GM18858 (cell line): ENCODE data around the gene ZIM2.

ENCODE experiments used
- ATAC-seq: cut with Tn5 transposase; IDR thresholded peaks from one replicate; pipeline ENCODE4 v1.9.1; 2021; ENCODE audit not compliant: unreplicated experiment

Gene ZIM2

GRCh38 chr19:56811480-56811879, 29.0 kb downstream of the ZIM2 start:
- no peak for ATAC-seq

- ATAC-seq, result no peak
Measured at GRCh38 chr19:56810260-56810659, 30.3 kb downstream of the ZIM2 start.

- ATAC-seq, result no peak
Measured at GRCh38 chr19:56808717-56809392, 31.7 kb downstream of the ZIM2 start.

DNA sequence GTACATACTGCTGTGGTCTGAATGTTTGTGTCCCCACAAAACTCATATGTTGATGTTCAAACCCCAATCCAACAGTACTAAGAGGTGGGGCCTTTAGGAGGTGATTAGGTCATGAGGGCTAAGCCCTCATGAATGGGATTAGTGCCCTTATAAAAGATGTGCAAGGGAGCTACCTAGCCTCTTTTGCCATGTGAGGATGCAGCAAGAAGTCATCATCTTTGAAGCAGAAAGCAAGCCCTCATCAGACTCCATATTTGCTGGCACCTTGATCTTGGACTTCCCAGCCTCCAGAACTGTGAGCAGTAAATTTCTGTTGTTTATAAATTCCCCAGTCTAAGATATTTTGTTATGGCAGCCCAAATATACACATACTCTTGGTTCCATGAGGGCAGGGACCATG, 33.9 kb downstream of the ZIM2 start:
- no peak for ATAC-seq

DNA sequence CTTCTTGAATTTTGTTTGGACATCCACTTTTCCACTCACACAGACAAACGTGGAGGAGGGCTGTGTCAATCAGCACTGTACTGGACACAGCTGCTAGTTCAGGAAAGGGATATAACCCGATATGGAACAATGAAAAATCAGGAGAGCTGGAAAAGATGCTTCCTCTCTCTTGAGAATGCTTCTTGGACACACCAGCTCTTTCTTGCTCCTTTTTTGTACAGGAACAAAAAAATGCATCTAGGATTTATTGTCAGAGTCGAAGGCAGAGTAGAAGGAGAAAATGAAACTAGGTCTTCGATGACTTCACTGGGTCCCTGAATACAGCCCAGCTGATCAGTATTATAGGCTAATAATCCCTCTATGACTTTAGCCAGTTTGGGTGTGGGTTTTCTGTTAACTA, 62.2 kb downstream of the ZIM2 start:
- ATAC-seq, result no peak

DNA sequence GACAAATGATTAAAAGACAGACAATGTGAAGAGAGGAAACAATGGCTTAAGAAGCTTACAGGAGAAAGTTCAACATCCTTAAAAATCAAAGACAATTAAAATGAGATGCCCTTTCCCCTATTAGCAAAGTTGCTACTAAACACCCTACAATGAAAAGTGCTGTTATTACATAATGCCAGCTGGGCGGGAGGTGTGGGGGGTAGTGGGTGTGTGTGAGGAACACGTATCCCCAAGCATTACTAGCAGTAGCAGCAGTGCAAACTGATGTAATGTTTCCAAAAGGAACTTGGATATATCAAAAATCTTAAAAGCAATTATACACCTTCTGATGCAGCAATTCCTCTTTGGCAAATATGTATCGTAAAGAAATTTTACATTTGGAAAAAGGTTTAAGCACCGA, 70.9 kb downstream of the ZIM2 start:
- ATAC-seq, result no peak

DNA sequence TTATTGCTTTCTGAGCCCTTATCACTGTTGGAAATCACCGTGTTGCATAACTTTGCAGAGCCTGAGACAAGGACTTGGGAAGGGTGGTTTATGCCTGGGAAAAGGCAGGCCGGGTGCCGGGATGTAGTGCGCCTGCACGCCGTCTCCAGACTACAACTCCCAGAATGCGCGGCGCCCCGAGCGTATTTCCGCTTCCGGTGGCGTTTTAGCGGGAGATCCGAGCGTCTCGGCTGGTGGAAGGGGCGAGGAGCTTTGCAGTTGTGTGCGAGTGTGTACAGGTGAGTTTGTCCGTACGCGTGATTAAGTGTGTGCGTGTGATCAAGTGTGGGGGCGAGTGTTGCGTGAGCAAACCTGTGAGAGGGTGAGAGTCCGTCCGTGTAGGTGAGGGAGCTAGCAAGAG, 75.4 kb downstream of the ZIM2 start:
- no peak for ATAC-seq

GRCh38 chr19:56764196-56764695, 76.3 kb downstream of the ZIM2 start:
- no peak for ATAC-seq

GRCh38 chr19:56760842-56761241, 79.7 kb downstream of the ZIM2 start:
- no peak for ATAC-seq

DNA sequence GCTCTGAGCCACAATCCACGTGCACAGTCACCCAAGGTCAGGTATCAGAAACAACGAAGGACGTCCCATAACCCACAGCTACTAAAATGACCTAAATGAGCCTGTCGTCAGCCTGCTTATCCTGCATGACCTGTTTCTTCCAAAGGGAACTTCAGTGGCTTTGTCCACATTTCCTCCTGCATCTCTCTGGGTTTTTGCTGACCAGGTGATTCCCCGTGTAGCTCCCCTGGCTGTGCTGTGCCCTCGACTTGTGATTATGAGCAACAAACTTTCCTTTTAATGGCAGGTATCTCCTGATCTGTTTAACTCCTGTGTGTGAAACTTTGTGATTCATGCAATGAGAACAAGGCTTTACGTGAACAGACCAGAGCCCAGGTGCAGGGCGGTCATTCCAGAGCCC, 81.0 kb downstream of the ZIM2 start:
- ATAC-seq, result no peak

DNA sequence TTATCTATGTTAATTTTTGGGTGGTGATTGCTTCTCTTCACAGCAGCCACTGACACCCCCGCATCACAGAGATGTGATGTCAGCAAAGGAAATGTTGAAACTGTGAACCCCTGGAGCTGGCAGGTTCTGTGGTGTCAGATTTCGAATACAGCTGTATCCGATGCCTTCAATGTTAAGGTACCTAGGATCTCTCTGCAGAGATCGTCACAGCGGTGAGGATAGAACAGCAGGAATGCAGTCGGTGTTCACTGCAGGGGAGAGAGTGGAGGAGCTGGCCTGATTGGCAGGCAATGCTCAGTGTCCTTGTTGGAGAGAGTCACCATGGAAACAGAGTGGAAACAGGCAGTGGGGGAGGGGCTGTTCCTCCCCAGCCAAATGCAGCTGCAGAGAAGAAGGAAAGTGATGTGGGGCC, 89.4 kb downstream of the ZIM2 start:
- no peak for ATAC-seq

DNA sequence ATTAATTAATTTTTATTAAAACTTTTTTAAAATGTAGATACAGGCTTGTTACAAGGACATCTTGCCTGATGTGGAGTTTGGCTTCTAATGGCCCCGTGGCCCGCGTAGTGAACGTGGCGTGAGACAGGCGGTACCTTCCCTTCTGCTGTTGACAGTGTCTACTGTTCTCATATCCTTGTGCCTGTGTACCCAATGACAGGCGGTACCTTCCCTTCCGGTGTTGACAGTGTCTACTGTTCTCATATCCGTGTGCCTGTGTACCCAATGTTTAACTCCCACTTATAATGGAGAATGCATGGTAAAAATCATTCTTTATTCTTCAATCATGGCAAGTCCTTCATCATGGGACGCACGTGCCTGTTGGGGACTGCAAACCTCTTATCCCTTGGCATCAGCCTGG, 89.9 kb downstream of the ZIM2 start:
- ATAC-seq, result no peak

GRCh38 chr19:56748378-56748777, 92.1 kb downstream of the ZIM2 start:
- no peak for ATAC-seq

GRCh38 chr19:56746367-56746766, 94.2 kb downstream of the ZIM2 start:
- ATAC-seq, result no peak

GRCh38 chr19:56740501-56740900, 100.0 kb downstream of the ZIM2 start:
- no peak for ATAC-seq

DNA sequence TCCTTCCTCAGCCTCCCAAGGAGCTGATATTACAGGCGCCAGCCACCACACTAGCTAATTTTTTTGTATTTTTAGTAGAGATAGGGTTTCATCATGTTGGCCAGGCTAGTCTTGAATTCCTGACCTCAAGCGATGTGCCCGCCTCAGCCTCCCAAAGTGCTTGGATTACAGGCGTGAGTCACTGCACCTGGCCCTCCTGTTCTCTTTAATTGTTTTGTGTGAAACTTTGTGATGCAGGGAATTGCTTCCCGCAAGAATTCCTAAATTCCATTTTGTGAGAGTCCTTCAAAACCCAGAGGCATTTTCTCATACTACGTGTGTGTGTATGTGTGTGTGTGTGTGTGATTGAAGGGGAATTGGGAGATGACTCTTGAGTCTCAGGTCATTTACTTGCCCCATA, 104.0 kb downstream of the ZIM2 start:
- ATAC-seq, result no peak

GRCh38 chr19:56732976-56733375, 107.5 kb downstream of the ZIM2 start:
- ATAC-seq, result no peak

GRCh38 chr19:56727677-56728076, 112.8 kb downstream of the ZIM2 start:
- no peak for ATAC-seq

- ATAC-seq, result no peak
Measured at GRCh38 chr19:56725829-56726424, 114.6 kb downstream of the ZIM2 start.
